AG04450 (cell line): ENCODE results near the gene TSHR. TPM values are rescaled to one million over a fixed set of nuclear protein-coding genes. Genes with fewer than 3 reads are reported as not detected.
"Not testable (repeated sequence)": the region's sequence is repeated elsewhere in the genome, so short reads cannot be mapped to it uniquely, and the experiment has no call there.

ENCODE experiments used
- CTCF ChIA-PET: fragments of 300-600, 350-600 bp; formaldehyde crosslinking; extraction: SDS; loops from one replicate; lab custom pipeline; 2022; ENCODE audit warnings: antibody characterized with exemption, inconsistent platforms; lab: Charles Lee
- POLR2A ChIA-PET: fragments of 350-600 bp; formaldehyde crosslinking; extraction: SDS; loops from one replicate; lab custom pipeline; 2021; ENCODE audit warnings: antibody characterized with exemption, inconsistent platforms; lab: Yijun Ruan, JAX
- DNase-seq: peaks from one replicate; pipeline ENCODE4 v3.0.0-alpha.2; 2011; ENCODE audit warnings: low read depth, low spot score
- H3K27ac ChIP-seq: one replicate; pipeline ENCODE4 v1.5.1; 2012; ENCODE audit warnings: low read depth, low read length, control low read depth
- H3K27me3 ChIP-seq: one replicate; pipeline ENCODE4 v1.6.0; 2012; ENCODE audit warnings: low read length; ENCODE audit not compliant: control insufficient read depth, insufficient read depth
- H3K4me3 ChIP-seq: 2 replicates; pipeline ENCODE4 v1.5.1; 2011; ENCODE audit warnings: mild to moderate bottlenecking, low read depth, low read length, control low read depth
- H3K9me3 ChIP-seq: 2 replicates; pipeline ENCODE4 v1.5.1; 2012; ENCODE audit warnings: low read length; ENCODE audit not compliant: control insufficient read depth, insufficient read depth
- CTCF ChIP-seq: IDR thresholded peaks from 2 replicates; pipeline ENCODE4 v1.5.1; 2011; ENCODE audit warnings: low read depth, low read length, control low read depth, inconsistent platforms
- polyA plus RNA-seq: library from polyadenylated mRNA; depleted of rRNA; stranded (reverse); fragments of >200 nt; gene quantifications from 2 replicates; pipeline ENCODE4 v1.2.3, GENCODE V29; 2011

The TSHR gene
- polyA plus RNA-seq, 1 experiment: not detected

GRCh38 chr14:81051547-81051946, 96.1 kb downstream of the TSHR start:
- POLR2A ChIA-PET: no interaction called here
- no peak overlapping the region for H3K4me3 ChIP-seq
- CTCF ChIA-PET: no interaction called here
- no peaks in the 10 kb centered on the region for H3K27me3 ChIP-seq
- H3K27ac ChIP-seq: no peak overlapping the region
- no peaks in the 10 kb centered on the region for H3K9me3 ChIP-seq
- DNase-seq: no peak
- TF ChIP-seq CTCF: no peak

DNA sequence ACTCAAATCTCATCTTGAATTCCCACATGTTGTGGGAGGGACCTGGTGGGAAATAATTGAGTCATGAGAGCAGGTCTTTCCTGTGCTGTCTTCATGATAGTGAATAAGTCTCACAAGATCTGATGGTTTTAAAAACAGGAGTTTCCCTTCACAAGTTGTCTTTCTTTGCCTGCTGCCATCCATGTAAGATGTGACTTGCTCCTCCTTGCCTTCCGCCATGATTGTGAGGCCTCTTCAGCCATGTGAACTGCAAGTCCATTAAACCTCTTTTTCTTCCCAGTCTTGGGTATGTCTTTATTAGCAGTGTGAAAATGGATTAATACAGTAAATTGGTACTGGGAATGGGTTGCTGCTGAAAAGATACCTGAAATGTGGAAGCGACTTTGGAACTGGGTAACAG, 98.6 kb downstream of the TSHR start:
- H3K4me3 ChIP-seq, H3K9me3 ChIP-seq, H3K27ac ChIP-seq, DNase-seq, POLR2A ChIA-PET, H3K27me3 ChIP-seq: not testable (repeated sequence)
- CTCF ChIA-PET: interaction anchor here (1.2 kb wide), 1 partner anchor 67 kb away, joined by 4 read pairs; no protein-coding TSS in a partner anchor

GRCh38 chr14:81055971-81056370, 100.5 kb downstream of the TSHR start:
- no peak overlapping the region for H3K4me3 ChIP-seq
- no peak for TF ChIP-seq CTCF
- ChIA-PET POLR2A (no interaction called here), CTCF (interaction anchor here (1.0 kb wide), 1 partner anchor 12 kb away, joined by 3 read pairs; no protein-coding TSS in a partner anchor)
- DNase-seq: no peak
- no peaks in the 10 kb centered on the region for H3K27me3 ChIP-seq
- no peak overlapping the region for H3K27ac ChIP-seq
- H3K9me3 ChIP-seq: no peaks in the 10 kb centered on the region

DNA sequence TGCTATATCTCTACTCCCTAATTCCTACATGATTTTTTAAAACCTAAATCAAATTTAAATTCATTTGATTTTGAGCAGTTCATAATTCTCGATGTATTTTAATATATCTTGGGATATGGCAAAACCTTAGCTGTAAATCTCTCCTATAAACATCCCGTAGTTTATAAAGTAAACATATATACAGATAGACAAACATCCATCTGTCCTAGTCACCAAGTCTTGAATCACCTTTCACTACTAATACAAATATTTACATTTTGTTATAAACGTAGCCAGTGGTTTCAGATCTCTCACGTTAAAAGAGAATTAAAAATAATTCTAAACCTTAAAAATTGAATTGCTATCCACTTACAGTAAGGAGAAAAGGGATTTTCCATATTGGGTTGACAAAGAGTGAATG, 107.0 kb downstream of the TSHR start:
- DNase-seq: no peak
- CTCF ChIA-PET: no interaction called here

GRCh38 chr14:81062816-81063215, 107.4 kb downstream of the TSHR start:
- Histone ChIP-seq H3K27ac (no peak overlapping the region), H3K9me3 (no peaks in the 10 kb centered on the region), H3K27me3 (no peaks in the 10 kb centered on the region), H3K4me3 (no peak overlapping the region)
- DNase-seq: no peak
- peak; percentile 23; the same call in 1 of the 2 replicates for TF ChIP-seq CTCF
- POLR2A ChIA-PET: no interaction called here
- CTCF ChIA-PET: no interaction called here

More for the DNA sequence above, 107.0 kb downstream of the TSHR start:
- POLR2A ChIA-PET: no interaction called here
- H3K27me3 ChIP-seq: no peaks in the 10 kb centered on the region
- H3K4me3 ChIP-seq: no peak overlapping the region
- H3K27ac ChIP-seq: no peak overlapping the region
- H3K9me3 ChIP-seq: no peaks in the 10 kb centered on the region
- TF ChIP-seq CTCF: no peak

GRCh38 chr14:81066672-81067071, 111.3 kb downstream of the TSHR start:
- peaks cover 3% of the 10 kb centered on the region; the same call in 1 of the 2 replicates for H3K9me3 ChIP-seq
- no peak overlapping the region for H3K4me3 ChIP-seq
- no peak for DNase-seq
- POLR2A ChIA-PET: no interaction called here
- no peak overlapping the region for H3K27ac ChIP-seq
- TF ChIP-seq CTCF: no peak
- CTCF ChIA-PET: no interaction called here
- H3K27me3 ChIP-seq: no peaks in the 10 kb centered on the region
